Measurements from ENCODE around the gene RARS2. TPM values are rescaled to one million over a fixed set of nuclear protein-coding genes. Genes with fewer than 3 reads are reported as not detected.
"Not testable (repeated sequence)": the region's sequence is repeated elsewhere in the genome, so short reads cannot be mapped to it uniquely, and the experiment has no call there.

RARS2 gene
- total RNA-seq, 4 donors from 2014 or later: 25.1 to 28.3 (median 26.9) TPM

DNA sequence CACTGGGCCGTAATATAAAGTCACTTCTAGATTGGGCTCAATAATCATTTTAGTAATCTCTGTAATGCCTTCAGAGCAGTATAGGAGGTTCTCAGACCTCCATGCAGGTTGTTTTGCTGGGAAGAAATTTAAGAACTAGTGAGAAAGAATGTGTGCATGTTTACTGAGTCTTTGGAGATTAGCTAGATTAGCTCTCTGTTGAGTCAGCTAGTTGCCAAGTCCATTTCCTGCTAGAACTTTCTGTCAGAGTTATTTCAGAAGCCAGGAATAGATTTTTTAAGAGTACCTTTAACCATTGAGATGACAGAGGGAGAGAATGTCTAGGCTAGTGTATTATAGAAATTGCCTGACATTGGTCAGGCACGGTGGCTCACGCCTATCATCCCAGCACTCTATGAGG is 33.5 kb upstream of the RARS2 start:
- no peak overlapping the region for H3K4me3 ChIP-seq
- H3K36me3 ChIP-seq: peaks cover 0 to 13% (median 6%) of the 10 kb centered on the region in 4 donors
- no peaks in the 10 kb centered on the region for H3K27me3 ChIP-seq
- intact Hi-C loops (cut with DNase I; ENCODE audit: low total_unique reads): no loop called here
- DNase-seq: no peak
- no peak overlapping the region for H3K27ac ChIP-seq
- H3K9me3 ChIP-seq: no peaks in the 10 kb centered on the region
- in situ Hi-C loops (cut with MboI; ENCODE audit: low pct_ligation_motif_present in 1 of 4, low pct_unique_long_range_greater_than_20kb in 1 of 4, low sequenced_read_pairs in 3 of 4): no loop called here
- peaks cover 0 to 4% (median 1%) of the 10 kb centered on the region in 4 donors for H3K4me1 ChIP-seq
- 89 to 97% methylated on average over 1 to 3 of the region's 3 CpGs for WGBS, 2 donors (ENCODE audit: low coverage in 1 of 2)
- TF ChIP-seq EP300 (IDR thresholded peaks at IDR 0.05; ENCODE audit: low read depth): no peak
- TF ChIP-seq, protein P1, sequence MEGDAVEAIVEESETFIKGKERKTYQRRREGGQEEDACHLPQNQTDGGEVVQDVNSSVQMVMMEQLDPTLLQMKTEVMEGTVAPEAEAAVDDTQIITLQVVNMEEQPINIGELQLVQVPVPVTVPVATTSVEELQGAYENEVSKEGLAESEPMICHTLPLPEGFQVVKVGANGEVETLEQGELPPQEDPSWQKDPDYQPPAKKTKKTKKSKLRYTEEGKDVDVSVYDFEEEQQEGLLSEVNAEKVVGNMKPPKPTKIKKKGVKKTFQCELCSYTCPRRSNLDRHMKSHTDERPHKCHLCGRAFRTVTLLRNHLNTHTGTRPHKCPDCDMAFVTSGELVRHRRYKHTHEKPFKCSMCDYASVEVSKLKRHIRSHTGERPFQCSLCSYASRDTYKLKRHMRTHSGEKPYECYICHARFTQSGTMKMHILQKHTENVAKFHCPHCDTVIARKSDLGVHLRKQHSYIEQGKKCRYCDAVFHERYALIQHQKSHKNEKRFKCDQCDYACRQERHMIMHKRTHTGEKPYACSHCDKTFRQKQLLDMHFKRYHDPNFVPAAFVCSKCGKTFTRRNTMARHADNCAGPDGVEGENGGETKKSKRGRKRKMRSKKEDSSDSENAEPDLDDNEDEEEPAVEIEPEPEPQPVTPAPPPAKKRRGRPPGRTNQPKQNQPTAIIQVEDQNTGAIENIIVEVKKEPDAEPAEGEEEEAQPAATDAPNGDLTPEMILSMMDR (IDR thresholded peaks at IDR 0.05): no peak

DNA sequence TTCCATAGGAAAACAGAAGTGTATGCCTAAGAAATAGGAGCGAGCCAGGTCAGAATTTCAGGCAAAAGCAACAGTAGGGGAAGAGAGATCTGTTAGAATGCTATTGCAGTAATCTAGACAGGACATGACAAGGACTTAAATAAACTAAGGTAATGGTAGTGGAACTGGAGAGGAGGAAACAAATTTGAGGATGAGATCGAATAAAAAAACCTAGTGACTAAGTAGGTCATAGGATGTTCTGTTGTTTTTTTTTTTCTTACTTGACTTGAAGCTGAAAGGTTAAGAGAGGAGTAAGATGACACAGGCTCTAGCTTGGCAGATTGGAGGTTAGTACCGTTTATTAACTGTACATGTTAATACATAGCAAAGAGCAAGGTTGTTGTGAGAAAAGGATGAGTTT is 28.7 kb upstream of the RARS2 start:
- Histone ChIP-seq H3K36me3 (peaks cover 0 to 13% (median 6%) of the 10 kb centered on the region in 4 donors), H3K27me3 (no peaks in the 10 kb centered on the region), H3K4me1 (no peaks in the 10 kb centered on the region), H3K4me3 (no peak overlapping the region), H3K27ac (no peak overlapping the region), H3K9me3 (no peaks in the 10 kb centered on the region)
- WGBS, 2 donors (ENCODE audit: low coverage in 1 of 2): 89 to 97% methylated on average over 3 of the region's 3 CpGs
- no peak for DNase-seq
- intact Hi-C loops (cut with DNase I; ENCODE audit: low total_unique reads): no loop called here
- TF ChIP-seq POLR2AphosphoS5 (IDR thresholded peaks at IDR 0.05) (no peak), POLR2A (IDR thresholded peaks at IDR 0.05) (no peak), EP300 (IDR thresholded peaks at IDR 0.05; ENCODE audit: low read depth) (no peak)
- TF ChIP-seq, protein P1 (IDR thresholded peaks at IDR 0.05): no peak
- in situ Hi-C loops (cut with MboI; ENCODE audit: low pct_ligation_motif_present in 1 of 4, low pct_unique_long_range_greater_than_20kb in 1 of 4, low sequenced_read_pairs in 3 of 4): no loop called here

- WGBS, 2 donors (ENCODE audit: low coverage in 1 of 2): 95 to 100% methylated on average over 2 to 4 of the region's 4 CpGs
- no peaks in the 10 kb centered on the region for H3K27me3 ChIP-seq
- no peaks in the 10 kb centered on the region for H3K4me1 ChIP-seq
- no peak for DNase-seq
- H3K27ac ChIP-seq: no peak overlapping the region
- no peak overlapping the region for H3K4me3 ChIP-seq
- no peaks in the 10 kb centered on the region for H3K9me3 ChIP-seq
- intact Hi-C loops (cut with DNase I; ENCODE audit: low total_unique reads): no loop called here
- H3K36me3 ChIP-seq: peaks cover 0 to 20% (median 2%) of the 10 kb centered on the region in 4 donors
- in situ Hi-C loops (cut with MboI; ENCODE audit: low pct_ligation_motif_present in 1 of 4, low pct_unique_long_range_greater_than_20kb in 1 of 4, low sequenced_read_pairs in 3 of 4): no loop called here
- TF ChIP-seq POLR2AphosphoS5 (IDR thresholded peaks at IDR 0.05) (no peak), POLR2A (IDR thresholded peaks at IDR 0.05) (no peak), EP300 (IDR thresholded peaks at IDR 0.05; ENCODE audit: low read depth) (no peak)
- TF ChIP-seq, protein P1 (IDR thresholded peaks at IDR 0.05): no peak
Measured at GRCh38 chr6:87617405-87617804, 27.6 kb upstream of the RARS2 start.

DNA sequence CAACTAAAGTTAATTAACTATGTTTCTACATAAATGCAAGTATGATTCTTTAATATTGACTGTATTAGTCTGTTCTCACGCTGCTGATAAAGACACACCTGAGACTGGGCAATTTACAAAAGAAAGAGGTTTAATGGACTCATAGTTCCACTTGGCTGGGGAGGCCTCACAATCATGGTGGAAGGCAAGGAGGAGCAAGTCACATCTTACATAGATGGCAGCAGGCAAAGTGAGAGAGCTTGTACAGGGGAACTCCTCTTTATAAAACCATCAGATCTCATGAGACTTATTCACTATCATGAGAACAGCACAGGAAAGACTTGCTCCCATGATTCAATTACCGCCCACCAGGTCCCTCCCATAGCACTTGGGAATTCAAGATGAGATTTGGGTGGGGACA is 23.2 kb upstream of the RARS2 start:
- H3K27ac ChIP-seq; in situ Hi-C loops (cut with MboI; ENCODE audit: low pct_ligation_motif_present in 1 of 4, low pct_unique_long_range_greater_than_20kb in 1 of 4, low sequenced_read_pairs in 3 of 4); DNase-seq; intact Hi-C loops (cut with DNase I; ENCODE audit: low total_unique reads); H3K9me3 ChIP-seq; H3K4me3 ChIP-seq; H3K27me3 ChIP-seq; H3K4me1 ChIP-seq: not testable (repeated sequence)
- peaks cover 0 to 32% (median 3%) of the 10 kb centered on the region in 4 donors for H3K36me3 ChIP-seq
- WGBS, 2 donors (ENCODE audit: low coverage in 1 of 2): 92 to 98% methylated on average over 2 of the region's 2 CpGs

GRCh38 chr6:87608802-87609201 is 19.0 kb upstream of the RARS2 start:
- H3K36me3 ChIP-seq: peaks cover 0 to 32% (median 3%) of the 10 kb centered on the region in 4 donors
- no peaks in the 10 kb centered on the region for H3K9me3 ChIP-seq
- 84 to 97% methylated on average over 3 of the region's 3 CpGs for WGBS, 2 donors (ENCODE audit: low coverage in 1 of 2)
- in situ Hi-C loops (cut with MboI; ENCODE audit: low pct_ligation_motif_present in 1 of 4, low pct_unique_long_range_greater_than_20kb in 1 of 4, low sequenced_read_pairs in 3 of 4): no loop called here
- H3K27ac ChIP-seq: no peak overlapping the region
- H3K4me3 ChIP-seq: no peak overlapping the region
- H3K27me3 ChIP-seq: no peaks in the 10 kb centered on the region
- no peak for DNase-seq
- TF ChIP-seq, protein P1 (IDR thresholded peaks at IDR 0.05): no peak
- TF ChIP-seq EP300 (IDR thresholded peaks at IDR 0.05; ENCODE audit: low read depth) (no peak), POLR2AphosphoS5 (IDR thresholded peaks at IDR 0.05) (no peak), POLR2A (IDR thresholded peaks at IDR 0.05) (no peak)
- intact Hi-C loops (cut with DNase I; ENCODE audit: low total_unique reads): no loop called here
- H3K4me1 ChIP-seq: no peaks in the 10 kb centered on the region

All from transverse colon (tissue), 4 donors.